ENCODE results near the gene KRTAP4-4.

Gene KRTAP4-4

DNA sequence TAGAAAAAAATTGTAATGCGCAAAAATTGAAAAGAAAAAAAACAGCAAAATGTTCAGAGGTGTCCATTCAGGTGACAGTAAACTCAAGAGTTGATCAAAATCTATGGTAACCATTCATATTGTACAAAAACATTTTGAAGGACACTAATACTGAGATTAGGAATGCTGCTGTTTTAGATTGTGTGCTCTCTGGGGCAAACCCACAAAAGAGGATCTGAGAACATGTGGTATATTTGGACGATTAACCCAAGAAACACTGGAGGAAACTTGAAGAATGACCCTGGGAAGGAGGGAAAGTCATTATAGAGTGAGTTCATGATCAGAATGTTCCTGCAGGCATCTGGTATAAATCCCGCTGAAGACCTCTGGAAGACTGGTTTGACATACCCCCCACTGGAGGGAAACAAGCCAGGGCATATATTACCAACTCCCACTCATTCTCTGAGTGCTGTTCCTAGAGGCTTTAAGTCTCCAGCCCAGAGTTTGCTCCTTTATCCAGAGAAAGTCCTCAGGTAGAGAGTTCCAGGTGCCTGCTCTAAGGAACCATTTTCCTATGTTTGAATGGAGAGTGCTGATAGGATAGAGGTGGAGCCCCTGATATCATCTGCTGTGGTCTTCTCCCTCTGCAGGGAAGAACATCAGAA is 16.3 kb upstream of the KRTAP4-4 start:
- no peak for TF ChIP-seq TOX (CRISPR knock-in tag; IDR thresholded peaks at IDR 0.05; ENCODE audit: borderline replicate concordance)
- TF ChIP-seq BACH2 (CRISPR knock-in tag; IDR thresholded peaks at IDR 0.05; ENCODE audit: borderline replicate concordance) = no peak
- ATAC-seq = no peak

DNA sequence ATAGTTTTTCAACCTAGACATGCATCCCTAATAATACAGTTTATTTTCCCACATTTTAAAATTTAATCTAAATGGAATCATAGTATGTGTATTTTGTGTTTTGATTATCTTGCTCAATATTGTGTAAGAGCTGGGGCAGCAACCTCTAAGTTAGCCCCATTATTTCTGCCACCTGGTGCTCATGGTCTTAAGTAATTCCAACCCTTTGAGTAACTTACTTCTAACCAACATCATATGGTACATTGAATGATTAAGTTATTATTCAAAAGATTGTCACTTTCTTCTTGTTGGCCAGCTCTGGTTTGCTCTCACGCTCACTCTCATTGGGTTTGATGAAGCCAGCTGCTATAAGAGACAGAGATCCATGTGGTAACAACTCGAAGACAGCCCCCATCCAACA is 11.3 kb upstream of the KRTAP4-4 start:
- TF ChIP-seq ARNTL (CRISPR knock-in tag; IDR thresholded peaks at IDR 0.05; ENCODE audit: borderline replicate concordance, low read depth) (no peak), CSDC2 (CRISPR knock-in tag; IDR thresholded peaks at IDR 0.05) (no peak), ESRRG (CRISPR knock-in tag; IDR thresholded peaks at IDR 0.05) (no peak), ZNF565 (CRISPR knock-in tag; conservative IDR thresholded peaks at IDR 0.05; ENCODE audit: low read depth) (no peak), ZC3H10 (CRISPR knock-in tag; IDR thresholded peaks at IDR 0.05) (no peak), ZFP30 (CRISPR knock-in tag; IDR thresholded peaks at IDR 0.05) (no peak), ISL1 (CRISPR knock-in tag; IDR thresholded peaks at IDR 0.05) (no peak), PPARA (CRISPR knock-in tag; IDR thresholded peaks at IDR 0.05; ENCODE audit: borderline replicate concordance) (no peak), ZFP3 (CRISPR knock-in tag; IDR thresholded peaks at IDR 0.05) (no peak)
- TF ChIP-seq, protein P1, sequence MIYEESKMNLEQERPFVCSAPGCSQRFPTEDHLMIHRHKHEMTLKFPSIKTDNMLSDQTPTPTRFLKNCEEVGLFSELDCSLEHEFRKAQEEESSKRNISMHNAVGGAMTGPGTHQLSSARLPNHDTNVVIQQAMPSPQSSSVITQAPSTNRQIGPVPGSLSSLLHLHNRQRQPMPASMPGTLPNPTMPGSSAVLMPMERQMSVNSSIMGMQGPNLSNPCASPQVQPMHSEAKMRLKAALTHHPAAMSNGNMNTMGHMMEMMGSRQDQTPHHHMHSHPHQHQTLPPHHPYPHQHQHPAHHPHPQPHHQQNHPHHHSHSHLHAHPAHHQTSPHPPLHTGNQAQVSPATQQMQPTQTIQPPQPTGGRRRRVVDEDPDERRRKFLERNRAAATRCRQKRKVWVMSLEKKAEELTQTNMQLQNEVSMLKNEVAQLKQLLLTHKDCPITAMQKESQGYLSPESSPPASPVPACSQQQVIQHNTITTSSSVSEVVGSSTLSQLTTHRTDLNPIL (CRISPR knock-in tag; IDR thresholded peaks at IDR 0.05; ENCODE audit: low read depth) = no peak
- TF ChIP-seq, protein P2, sequence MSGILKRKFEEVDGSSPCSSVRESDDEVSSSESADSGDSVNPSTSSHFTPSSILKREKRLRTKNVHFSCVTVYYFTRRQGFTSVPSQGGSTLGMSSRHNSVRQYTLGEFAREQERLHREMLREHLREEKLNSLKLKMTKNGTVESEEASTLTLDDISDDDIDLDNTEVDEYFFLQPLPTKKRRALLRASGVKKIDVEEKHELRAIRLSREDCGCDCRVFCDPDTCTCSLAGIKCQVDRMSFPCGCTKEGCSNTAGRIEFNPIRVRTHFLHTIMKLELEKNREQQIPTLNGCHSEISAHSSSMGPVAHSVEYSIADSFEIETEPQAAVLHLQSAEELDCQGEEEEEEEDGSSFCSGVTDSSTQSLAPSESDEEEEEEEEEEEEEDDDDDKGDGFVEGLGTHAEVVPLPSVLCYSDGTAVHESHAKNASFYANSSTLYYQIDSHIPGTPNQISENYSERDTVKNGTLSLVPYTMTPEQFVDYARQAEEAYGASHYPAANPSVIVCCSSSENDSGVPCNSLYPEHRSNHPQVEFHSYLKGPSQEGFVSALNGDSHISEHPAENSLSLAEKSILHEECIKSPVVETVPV (CRISPR knock-in tag; IDR thresholded peaks at IDR 0.05) = no peak
- ATAC-seq = no peak

DNA sequence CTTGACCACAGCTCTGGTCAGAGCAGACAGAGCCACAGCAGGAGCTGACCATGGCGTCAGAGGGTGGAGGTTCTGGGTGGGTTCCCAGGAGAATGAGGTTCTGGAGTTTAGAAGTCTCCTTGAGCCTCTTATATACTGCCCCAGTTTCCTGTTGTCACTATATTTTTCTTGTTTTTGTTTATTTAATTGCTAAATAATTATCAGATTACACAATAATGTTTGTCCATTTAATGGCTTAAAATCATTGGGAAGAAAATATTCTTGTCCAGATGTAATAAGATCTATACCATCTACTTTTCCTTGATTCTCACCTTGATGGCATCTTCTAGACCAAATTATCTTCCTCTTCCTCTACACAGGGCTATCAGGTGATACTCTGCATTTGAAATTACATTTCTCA is 7.6 kb upstream of the KRTAP4-4 start, which contains the start of gene KRTAP4-3:
KRTAP4-3 (minus strand) TSS at position 101 of the 400 bp plus-strand sequence; CDS start at position 52, 49 bp downstream.
- TF ChIP-seq, protein P3, sequence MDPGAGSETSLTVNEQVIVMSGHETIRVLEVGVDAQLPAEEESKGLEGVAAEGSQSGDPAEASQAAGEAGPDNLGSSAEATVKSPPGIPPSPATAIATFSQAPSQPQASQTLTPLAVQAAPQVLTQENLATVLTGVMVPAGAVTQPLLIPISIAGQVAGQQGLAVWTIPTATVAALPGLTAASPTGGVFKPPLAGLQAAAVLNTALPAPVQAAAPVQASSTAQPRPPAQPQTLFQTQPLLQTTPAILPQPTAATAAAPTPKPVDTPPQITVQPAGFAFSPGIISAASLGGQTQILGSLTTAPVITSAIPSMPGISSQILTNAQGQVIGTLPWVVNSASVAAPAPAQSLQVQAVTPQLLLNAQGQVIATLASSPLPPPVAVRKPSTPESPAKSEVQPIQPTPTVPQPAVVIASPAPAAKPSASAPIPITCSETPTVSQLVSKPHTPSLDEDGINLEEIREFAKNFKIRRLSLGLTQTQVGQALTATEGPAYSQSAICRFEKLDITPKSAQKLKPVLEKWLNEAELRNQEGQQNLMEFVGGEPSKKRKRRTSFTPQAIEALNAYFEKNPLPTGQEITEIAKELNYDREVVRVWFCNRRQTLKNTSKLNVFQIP (CRISPR knock-in tag; IDR thresholded peaks at IDR 0.05; ENCODE audit: borderline replicate concordance, low read depth) = no peak
- TF ChIP-seq SNAI2 (CRISPR knock-in tag; IDR thresholded peaks at IDR 0.05) (no peak), ZNF70 (CRISPR knock-in tag; IDR thresholded peaks at IDR 0.05) (no peak), PPARA (CRISPR knock-in tag; IDR thresholded peaks at IDR 0.05; ENCODE audit: borderline replicate concordance) (no peak), ZFP30 (CRISPR knock-in tag; IDR thresholded peaks at IDR 0.05) (no peak), BACH2 (CRISPR knock-in tag; IDR thresholded peaks at IDR 0.05; ENCODE audit: borderline replicate concordance) (no peak), ZNF565 (CRISPR knock-in tag; conservative IDR thresholded peaks at IDR 0.05; ENCODE audit: low read depth) (no peak), ZFP3 (CRISPR knock-in tag; IDR thresholded peaks at IDR 0.05) (no peak), RARB (CRISPR knock-in tag; IDR thresholded peaks at IDR 0.05) (no peak), ZC3H10 (CRISPR knock-in tag; IDR thresholded peaks at IDR 0.05) (no peak), TCF4 (CRISPR knock-in tag; IDR thresholded peaks at IDR 0.05; ENCODE audit: borderline replicate concordance) (no peak), ZNF8 (CRISPR knock-in tag; IDR thresholded peaks at IDR 0.05) (no peak), ISL1 (CRISPR knock-in tag; IDR thresholded peaks at IDR 0.05) (no peak), ARNTL (CRISPR knock-in tag; IDR thresholded peaks at IDR 0.05; ENCODE audit: borderline replicate concordance, low read depth) (no peak), TOX (CRISPR knock-in tag; IDR thresholded peaks at IDR 0.05; ENCODE audit: borderline replicate concordance) (no peak), CSDC2 (CRISPR knock-in tag; IDR thresholded peaks at IDR 0.05) (no peak), ESRRG (CRISPR knock-in tag; IDR thresholded peaks at IDR 0.05) (no peak), GLIS3 (CRISPR knock-in tag; IDR thresholded peaks at IDR 0.05) (no peak)
- TF ChIP-seq, protein P4, sequence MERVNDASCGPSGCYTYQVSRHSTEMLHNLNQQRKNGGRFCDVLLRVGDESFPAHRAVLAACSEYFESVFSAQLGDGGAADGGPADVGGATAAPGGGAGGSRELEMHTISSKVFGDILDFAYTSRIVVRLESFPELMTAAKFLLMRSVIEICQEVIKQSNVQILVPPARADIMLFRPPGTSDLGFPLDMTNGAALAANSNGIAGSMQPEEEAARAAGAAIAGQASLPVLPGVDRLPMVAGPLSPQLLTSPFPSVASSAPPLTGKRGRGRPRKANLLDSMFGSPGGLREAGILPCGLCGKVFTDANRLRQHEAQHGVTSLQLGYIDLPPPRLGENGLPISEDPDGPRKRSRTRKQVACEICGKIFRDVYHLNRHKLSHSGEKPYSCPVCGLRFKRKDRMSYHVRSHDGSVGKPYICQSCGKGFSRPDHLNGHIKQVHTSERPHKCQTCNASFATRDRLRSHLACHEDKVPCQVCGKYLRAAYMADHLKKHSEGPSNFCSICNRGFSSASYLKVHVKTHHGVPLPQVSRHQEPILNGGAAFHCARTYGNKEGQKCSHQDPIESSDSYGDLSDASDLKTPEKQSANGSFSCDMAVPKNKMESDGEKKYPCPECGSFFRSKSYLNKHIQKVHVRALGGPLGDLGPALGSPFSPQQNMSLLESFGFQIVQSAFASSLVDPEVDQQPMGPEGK (CRISPR knock-in tag; IDR thresholded peaks at IDR 0.05; ENCODE audit: borderline replicate concordance) = no peak
- TF ChIP-seq, protein P2 (CRISPR knock-in tag; IDR thresholded peaks at IDR 0.05) = no peak
- no peak for ATAC-seq

Measured in SK-N-SH treated with all-trans-retinoic acid at 6 μM for 48 hours (cell line).